Mammary epithelial cell (primary cell): ENCODE data around the gene ADCY5.

Experiments used
- EZH2 ChIP-seq: IDR thresholded peaks from 2 replicates; pipeline ENCODE4 v1.6.1; 2012; ENCODE audit warnings: low read length, inconsistent platforms, borderline replicate concordance
- TF ChIP-seq, protein P1 (sequence below), 2 donors: IDR thresholded peaks in 1 of 2; conservative IDR thresholded peaks in 1 of 2; 2 replicates each; pipeline ENCODE4 v1.5.1; 2011 to 2012; ENCODE audit warnings: inconsistent platforms in 2 of 2, low read length in 2 of 2, mild to moderate bottlenecking in 2 of 2, control low read depth in 1 of 2, low read depth in 1 of 2; ENCODE audit not compliant: insufficient read depth in 1 of 2; ENCODE audit errors: extremely low read depth in 1 of 2

DNA sequence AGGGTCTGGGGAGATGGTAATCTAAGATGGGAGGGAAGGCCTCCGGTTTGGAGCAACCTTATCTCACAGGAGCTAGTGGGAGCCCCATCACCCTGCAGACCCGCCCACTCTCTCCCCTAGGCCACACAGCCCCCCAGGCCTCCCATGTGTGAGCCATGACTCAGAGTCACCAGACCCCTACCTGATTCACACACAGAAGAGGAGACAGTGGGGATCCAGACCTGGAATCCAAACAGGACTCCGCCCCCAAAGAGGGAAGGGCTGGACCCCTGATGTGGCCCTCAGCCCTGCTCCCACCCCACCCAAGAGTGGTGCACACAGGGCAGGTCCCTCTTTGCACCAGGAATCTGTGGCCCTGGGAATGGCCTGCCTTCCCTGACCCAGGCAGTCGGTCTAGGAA lies 97.4 kb downstream of the ADCY5 start:
- TF ChIP-seq, protein P1, sequence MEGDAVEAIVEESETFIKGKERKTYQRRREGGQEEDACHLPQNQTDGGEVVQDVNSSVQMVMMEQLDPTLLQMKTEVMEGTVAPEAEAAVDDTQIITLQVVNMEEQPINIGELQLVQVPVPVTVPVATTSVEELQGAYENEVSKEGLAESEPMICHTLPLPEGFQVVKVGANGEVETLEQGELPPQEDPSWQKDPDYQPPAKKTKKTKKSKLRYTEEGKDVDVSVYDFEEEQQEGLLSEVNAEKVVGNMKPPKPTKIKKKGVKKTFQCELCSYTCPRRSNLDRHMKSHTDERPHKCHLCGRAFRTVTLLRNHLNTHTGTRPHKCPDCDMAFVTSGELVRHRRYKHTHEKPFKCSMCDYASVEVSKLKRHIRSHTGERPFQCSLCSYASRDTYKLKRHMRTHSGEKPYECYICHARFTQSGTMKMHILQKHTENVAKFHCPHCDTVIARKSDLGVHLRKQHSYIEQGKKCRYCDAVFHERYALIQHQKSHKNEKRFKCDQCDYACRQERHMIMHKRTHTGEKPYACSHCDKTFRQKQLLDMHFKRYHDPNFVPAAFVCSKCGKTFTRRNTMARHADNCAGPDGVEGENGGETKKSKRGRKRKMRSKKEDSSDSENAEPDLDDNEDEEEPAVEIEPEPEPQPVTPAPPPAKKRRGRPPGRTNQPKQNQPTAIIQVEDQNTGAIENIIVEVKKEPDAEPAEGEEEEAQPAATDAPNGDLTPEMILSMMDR (conservative IDR thresholded peaks at IDR 0.05 in 1 of 2, IDR thresholded peaks at IDR 0.05 in 1 of 2; ENCODE audit: extremely low read depth in 1 of 2, insufficient read depth in 1 of 2, low read depth in 1 of 2, low read length in 2 of 2) = no peak
- TF ChIP-seq EZH2 = no peak
